K562 (cell line): ENCODE measurements around the gene LSR. TPM values are rescaled to one million over a fixed set of nuclear protein-coding genes. Genes with fewer than 3 reads are reported as not detected.

Experiments
- ATAC-seq: fragments of 200-7000 bp; cut with Tn5 transposase; 3 replicates; pipeline ENCODE4 v1.9.1; 2020; ENCODE audit warnings: moderate library complexity
- BruUV-seq: library from RNA; stranded (reverse); fragments of 400-500 nt; replicated peaks from 2 replicates; lab custom pipeline; 2021; lab: Mats Ljungman, UMichigan
- CTCF ChIA-PET: fragments of 300-600 bp; formaldehyde crosslinking; extraction: SDS; loops from one replicate; lab custom pipeline; 2021; ENCODE audit warnings: low intra/inter-chr PET ratio; lab: Yijun Ruan, JAX
- POLR2A ChIA-PET: fragments of 300-600, 350-650 bp; sonication (Branson Sonifier 250); formaldehyde crosslinking; extraction: SDS; loops from one replicate; lab custom pipeline; 2021; ENCODE audit warnings: antibody characterized with exemption, inconsistent platforms; lab: Yijun Ruan, JAX
- DNase-seq, 4 experiments: peaks; one replicate each; pipeline versions ENCODE4 v3.0.0 to v3.0.0-alpha.2; 2011 to 2018; ENCODE audit warnings: low spot score in 3 of 4, mixed read lengths in 3 of 4; ENCODE audit errors: extremely low read depth in 1 of 4
- FAIRE-seq: peaks from 2 replicates; lab custom pipeline; 2011; peaks lifted over from hg19 to GRCh38; lab: Jason Lieb, UNC
- H2AFZ ChIP-seq: 2 replicates; pipeline ENCODE4 v1.6.0; 2011; ENCODE audit warnings: low read depth, low read length, control low read depth, inconsistent platforms
- H3K27ac ChIP-seq: fragments of 200-600 bp; 3 replicates; pipeline ENCODE4 v1.8.0; 2011; ENCODE audit warnings: low read depth, mild to moderate bottlenecking, control low read depth, inconsistent platforms, low read length, moderate library complexity, mixed read lengths; ENCODE audit errors: extremely low read depth
- H3K27me3 ChIP-seq, 2 experiments: fragments of 300-600 bp in 1 of 2; 2 replicates in 1 of 2; 3 replicates in 1 of 2; pipeline versions ENCODE4 v1.6.0 to v1.8.0; 2011; ENCODE audit warnings: inconsistent platforms in 2 of 2, low read length in 2 of 2, mild to moderate bottlenecking in 1 of 2, mixed read lengths in 1 of 2, moderate library complexity in 1 of 2; ENCODE audit not compliant: control insufficient read depth in 2 of 2, insufficient read depth in 2 of 2
- H3K36me3 ChIP-seq: fragments of 300-600 bp; 3 replicates; pipeline ENCODE4 v1.8.0; 2011; ENCODE audit warnings: mild to moderate bottlenecking, low read length, inconsistent platforms; ENCODE audit not compliant: control insufficient read depth, insufficient read depth
- H3K4me1 ChIP-seq, 2 experiments: fragments of 200-600 bp in 1 of 2; replicated peaks in 1 of 2; 2 replicates in 1 of 2; 3 replicates in 1 of 2; pipeline versions ENCODE4 v1.5.1 to v1.8.0; 2011; ENCODE audit warnings: inconsistent platforms in 2 of 2, low read length in 2 of 2, mild to moderate bottlenecking in 1 of 2, mixed read lengths in 1 of 2, moderate library complexity in 1 of 2; ENCODE audit not compliant: control insufficient read depth in 2 of 2, insufficient read depth in 2 of 2
- H3K4me2 ChIP-seq: 2 replicates; pipeline ENCODE4 v1.6.1; 2011; ENCODE audit warnings: low read length, control low read depth, inconsistent platforms, mixed read lengths; ENCODE audit not compliant: insufficient read depth
- H3K4me3 ChIP-seq: fragments of 200-600 bp; sonication (generic), shearing (Covaris generic); 2 replicates; pipeline ENCODE4 v1.5.1; 2016; ENCODE audit warnings: control low read depth, inconsistent platforms
- H3K79me2 ChIP-seq: fragments of 200-600 bp; 3 replicates; pipeline ENCODE4 v1.8.0; 2011; ENCODE audit warnings: low read length, inconsistent platforms; ENCODE audit not compliant: control insufficient read depth, insufficient read depth
- H3K9ac ChIP-seq, 2 experiments: 2 replicates each; pipeline versions ENCODE4 v1.6.0 to v1.6.1; 2011; ENCODE audit warnings: low read depth in 2 of 2, low read length in 2 of 2, control low read depth in 1 of 2, inconsistent platforms in 1 of 2, mild to moderate bottlenecking in 1 of 2, mixed read lengths in 1 of 2; ENCODE audit not compliant: insufficient read depth in 1 of 2
- H3K9me1 ChIP-seq: one replicate; pipeline ENCODE4 v1.6.0; 2011; ENCODE audit warnings: inconsistent platforms, mild to moderate bottlenecking, low read length, moderate library complexity; ENCODE audit not compliant: control insufficient read depth, insufficient read depth
- H3K9me3 ChIP-seq: replicated peaks from 2 replicates; pipeline ENCODE4 v1.5.1; 2011; ENCODE audit warnings: low read depth, low read length, inconsistent platforms; ENCODE audit not compliant: control insufficient read depth, insufficient read depth
- H4K20me1 ChIP-seq: replicated peaks from 2 replicates; pipeline ENCODE4 v1.6.1; 2011; ENCODE audit warnings: low read length, inconsistent platforms, mixed read lengths; ENCODE audit not compliant: control insufficient read depth, insufficient read depth
- DDX20 ChIP-seq: fragments of 450-650 bp; IDR thresholded peaks from 2 replicates; pipeline ENCODE4 v1.6.1; 2016; ENCODE audit warnings: missing genetic modification characterization, low read depth, mild to moderate bottlenecking, missing compliant biosample characterization, moderate library complexity
- GMEB1 ChIP-seq: fragments of 250-450 bp; sonication (Bioruptor Pico); IDR thresholded peaks from 2 replicates; pipeline ENCODE4 v1.4.0; 2020; ENCODE audit warnings: mild to moderate bottlenecking
- HDAC6 ChIP-seq: IDR thresholded peaks from 2 replicates; pipeline ENCODE4 v1.6.1; 2012; ENCODE audit warnings: low read depth, mild to moderate bottlenecking, control low read depth, inconsistent platforms, low read length, moderate library complexity
- HDGF ChIP-seq: fragments of 450-650 bp; IDR thresholded peaks from 2 replicates; pipeline ENCODE4 v1.6.1; 2016
- KLF10 ChIP-seq: fragments of 250-450 bp; sonication (Bioruptor Pico); IDR thresholded peaks from 2 replicates; pipeline ENCODE4 v1.6.1; 2021; ENCODE audit warnings: matching md5 sums
- MEF2A ChIP-seq: IDR thresholded peaks from 2 replicates; pipeline ENCODE4 v1.6.1; 2011; ENCODE audit warnings: low read depth, mild to moderate bottlenecking, low read length, moderate library complexity; ENCODE audit not compliant: control insufficient read depth
- NR2F6 ChIP-seq: fragments of 450-650 bp; formaldehyde crosslinking; IDR thresholded peaks from 2 replicates; pipeline ENCODE4 v1.4.0; 2020; ENCODE audit warnings: mild to moderate bottlenecking
- PHF20 ChIP-seq: fragments of 450-650 bp; IDR thresholded peaks from 2 replicates; pipeline ENCODE4 v1.6.1; 2018; ENCODE audit not compliant: partially characterized antibody
- PML ChIP-seq: IDR thresholded peaks from 2 replicates; pipeline ENCODE4 v1.6.1; 2012; ENCODE audit warnings: low read length, inconsistent platforms
- POLR2A ChIP-seq: fragments of 450-650 bp; conservative IDR thresholded peaks from 2 replicates; pipeline ENCODE4 v1.6.1; 2016
- PPARD ChIP-seq: fragments of 250-450 bp; sonication (Bioruptor Pico); IDR thresholded peaks from 2 replicates; pipeline ENCODE4 v1.8.0; 2022; ENCODE audit warnings: inconsistent platforms, mild to moderate bottlenecking, moderate library complexity
- SPI1 ChIP-seq: IDR thresholded peaks from 2 replicates; pipeline ENCODE4 v1.6.1; 2011; ENCODE audit warnings: low read depth, low read length, control low read depth, borderline replicate concordance
- SRF ChIP-seq, 2 experiments: fragments of 250-450, 450-650 bp in 1 of 2; sonication (Bioruptor Pico) in 1 of 2; sonication (generic) in 1 of 2; formaldehyde crosslinking; IDR thresholded peaks; 2 replicates each; pipeline versions ENCODE4 v1.5.0 to v1.5.1; 2020 to 2022; ENCODE audit warnings: mild to moderate bottlenecking in 1 of 2, missing genetic modification reagents in 1 of 2
- TCFL5 ChIP-seq: fragments of 250-450 bp; sonication (Bioruptor Pico); conservative IDR thresholded peaks from 2 replicates; pipeline ENCODE4 v1.6.1; 2021; ENCODE audit warnings: mild to moderate bottlenecking, moderate library complexity, matching md5 sums
- ZC3H8 ChIP-seq: fragments of 450-650 bp; IDR thresholded peaks from 2 replicates; pipeline ENCODE4 v1.6.1; 2017
- ZFX ChIP-seq: sonication (generic); formaldehyde crosslinking; IDR thresholded peaks from 2 replicates; pipeline ENCODE4 v1.8.0; 2022; ENCODE audit warnings: mild to moderate bottlenecking, missing genetic modification reagents, moderate library complexity
- ZNF77 ChIP-seq: fragments of 250-450 bp; sonication (Bioruptor Pico); IDR thresholded peaks from 2 replicates; pipeline ENCODE4 v1.5.0; 2020
- WGBS: fragments of 100-300 bp; shearing (Covaris generic); methylation state at CpG from one replicate; pipeline ENCODE4 v1.1.6; 2016; ENCODE audit warnings: low coverage, mixed read lengths; ENCODE audit not compliant: insufficient coverage; ENCODE audit errors: missing lambda C conversion rate; 5-methylcytosine and 5-hydroxymethylcytosine counted together
- in situ Hi-C: fragments of 300-500 bp; cut with MboI; formaldehyde crosslinking; loops from 4 replicates; pipeline ENCODE4 v1.15.0; 2018; ENCODE audit warnings: inconsistent platforms, mixed read lengths
- intact Hi-C: fragments of 100-400 bp; cut with micrococcal nuclease; formaldehyde crosslinking; loops from 2 replicates; pipeline ENCODE4 v1.14.2; 2022
- polyA plus RNA-seq, 8 experiments: library from polyadenylated mRNA; depleted of rRNA in 4 of 8; stranded (reverse) in 5 of 8; unstranded in 3 of 8; fragments of >200 nt; fragmentation: Nextera tagmentation in 2 of 8; fragmentation: Illumina TruSeq in 1 of 8; extraction: Ambion mirVana in 2 of 8; extraction: Trizol in 1 of 8; gene quantifications; 2 replicates each; pipeline versions ENCODE4 v1.2.1 to v1.2.3, GENCODE V29; 2011 to 2014; ENCODE audit warnings: inconsistent platforms in 1 of 8, missing spikeins in 1 of 8
- total RNA-seq, 7 experiments: library from RNA; depleted of rRNA in 6 of 7; stranded (reverse); fragments of >200 nt in 6 of 7; fragmentation: Illumina TruSeq in 2 of 7; extraction: Trizol in 2 of 7; gene quantifications; 2 replicates each; pipeline versions ENCODE4 v1.2.1 to v1.2.3, GENCODE V29; 2011 to 2021; ENCODE audit warnings: low replicate concordance in 1 of 7
- TF ChIP-seq, protein P1 (sequence below), 3 experiments: IDR thresholded peaks in 2 of 3; conservative IDR thresholded peaks in 1 of 3; 2 replicates each; pipeline ENCODE4 v1.5.1; 2011 to 2012; ENCODE audit warnings: low read length in 3 of 3, mild to moderate bottlenecking in 3 of 3, control low read depth in 2 of 3, improper control_type of control experiment in 1 of 3, inconsistent platforms in 1 of 3, low read depth in 1 of 3, mixed read lengths in 1 of 3, moderate library complexity in 1 of 3; ENCODE audit not compliant: insufficient read depth in 2 of 3
- TF ChIP-seq, protein P2 (sequence below): sonication (generic); formaldehyde crosslinking; IDR thresholded peaks from 2 replicates; pipeline ENCODE4 v1.8.0; 2022; ENCODE audit warnings: missing genetic modification reagents, mild to moderate bottlenecking, borderline replicate concordance
- TF ChIP-seq, protein P3 (sequence below): sonication (generic); formaldehyde crosslinking; IDR thresholded peaks from 2 replicates; pipeline ENCODE4 v1.8.1; 2022; ENCODE audit warnings: missing genetic modification reagents

Gene LSR
- total and polyA plus RNA-seq, 9 of the 15 experiments (the other 6 are each of a cell fraction or from before 2014, with no cell fraction given), result 0.44 to 87.9 (median 28.0) TPM

DNA sequence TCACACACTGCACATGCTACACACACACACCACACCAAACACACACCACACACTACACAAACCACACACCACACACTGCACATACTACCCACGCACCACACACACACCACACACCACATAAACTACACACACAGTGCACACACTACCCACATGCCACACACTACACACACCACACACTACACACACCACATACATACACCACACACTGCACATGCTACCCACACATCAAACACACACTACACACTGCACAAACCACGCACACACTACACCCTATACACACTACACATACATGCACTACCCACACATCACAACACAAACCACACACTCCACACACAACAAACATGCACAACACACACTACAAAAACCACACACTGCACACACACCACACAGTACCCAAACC, 49.1 kb downstream of the LSR start (continued):
- 0 out of 2 replicates have a peak, but pooled peaks have one; percentile 15 for TF ChIP-seq HDAC6
- no peak for TF ChIP-seq TCFL5 (CRISPR knock-in tag)
- TF ChIP-seq PHF20, result peak; percentile 37
- TF ChIP-seq, protein P1, sequence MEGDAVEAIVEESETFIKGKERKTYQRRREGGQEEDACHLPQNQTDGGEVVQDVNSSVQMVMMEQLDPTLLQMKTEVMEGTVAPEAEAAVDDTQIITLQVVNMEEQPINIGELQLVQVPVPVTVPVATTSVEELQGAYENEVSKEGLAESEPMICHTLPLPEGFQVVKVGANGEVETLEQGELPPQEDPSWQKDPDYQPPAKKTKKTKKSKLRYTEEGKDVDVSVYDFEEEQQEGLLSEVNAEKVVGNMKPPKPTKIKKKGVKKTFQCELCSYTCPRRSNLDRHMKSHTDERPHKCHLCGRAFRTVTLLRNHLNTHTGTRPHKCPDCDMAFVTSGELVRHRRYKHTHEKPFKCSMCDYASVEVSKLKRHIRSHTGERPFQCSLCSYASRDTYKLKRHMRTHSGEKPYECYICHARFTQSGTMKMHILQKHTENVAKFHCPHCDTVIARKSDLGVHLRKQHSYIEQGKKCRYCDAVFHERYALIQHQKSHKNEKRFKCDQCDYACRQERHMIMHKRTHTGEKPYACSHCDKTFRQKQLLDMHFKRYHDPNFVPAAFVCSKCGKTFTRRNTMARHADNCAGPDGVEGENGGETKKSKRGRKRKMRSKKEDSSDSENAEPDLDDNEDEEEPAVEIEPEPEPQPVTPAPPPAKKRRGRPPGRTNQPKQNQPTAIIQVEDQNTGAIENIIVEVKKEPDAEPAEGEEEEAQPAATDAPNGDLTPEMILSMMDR (IDR thresholded peaks at IDR 0.05 in 2 of 3, conservative IDR thresholded peaks at IDR 0.05 in 1 of 3; ENCODE audit: insufficient read depth in 2 of 3, low read depth in 1 of 3, low read length in 3 of 3), result no peak
- TF ChIP-seq DDX20 (tag), result no peak
- TF ChIP-seq, protein P2, sequence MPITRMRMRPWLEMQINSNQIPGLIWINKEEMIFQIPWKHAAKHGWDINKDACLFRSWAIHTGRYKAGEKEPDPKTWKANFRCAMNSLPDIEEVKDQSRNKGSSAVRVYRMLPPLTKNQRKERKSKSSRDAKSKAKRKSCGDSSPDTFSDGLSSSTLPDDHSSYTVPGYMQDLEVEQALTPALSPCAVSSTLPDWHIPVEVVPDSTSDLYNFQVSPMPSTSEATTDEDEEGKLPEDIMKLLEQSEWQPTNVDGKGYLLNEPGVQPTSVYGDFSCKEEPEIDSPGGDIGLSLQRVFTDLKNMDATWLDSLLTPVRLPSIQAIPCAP, result no peak
- TF ChIP-seq ZC3H8, result 0 out of 2 replicates have a peak, but pooled peaks have one; percentile 69
- TF ChIP-seq ZFX, result no peak
- no peak for TF ChIP-seq PPARD (CRISPR knock-in tag)

DNA sequence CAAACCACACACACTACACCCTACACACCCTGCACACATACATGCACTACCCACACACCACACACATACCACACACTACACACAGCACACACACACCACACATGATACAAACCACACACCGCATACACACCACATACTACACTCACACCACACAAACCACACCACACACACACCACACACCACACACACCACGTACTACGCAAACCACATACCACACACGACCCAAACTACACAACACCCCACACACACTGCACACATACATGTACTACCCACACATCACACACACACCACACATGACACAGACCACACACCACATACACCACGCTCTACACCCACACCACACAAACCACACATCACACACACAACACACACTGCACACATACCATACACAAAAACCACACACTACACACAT, 49.8 kb downstream of the LSR start:
- Histone ChIP-seq H3K9ac (no peak overlapping the region), H4K20me1 (no peaks in the 10 kb centered on the region), H2AFZ (no peak overlapping the region), H3K36me3 (no peaks in the 10 kb centered on the region), H3K27me3 (no peaks in the 10 kb centered on the region; a peak in 1 of 5 replicates), H3K27ac (peak overlapping the region; percentile 15; the same call in 1 of the 3 replicates), H3K4me1 (peaks cover 50 to 63% of the 10 kb centered on the region in 2 experiments), H3K79me2 (no peaks in the 10 kb centered on the region), H3K9me1 (peaks cover 6% of the 10 kb centered on the region), H3K4me3 (no peak overlapping the region), H3K4me2 (peak overlapping the region; percentile 8; the same call in 1 of the 2 replicates), H3K9me3 (no peaks in the 10 kb centered on the region)
- in situ Hi-C loops, result no loop called here
- ChIA-PET POLR2A (no interaction called here), CTCF (no interaction called here)
- no peak for ATAC-seq
- no TSS peak for BruUV-seq
- intact Hi-C loops, result no loop called here
- no peak for FAIRE-seq
- WGBS, result 83% methylated on average over 3 of the region's 5 CpGs
- DNase-seq, result no peak
- TF ChIP-seq HDGF, result 0 out of 2 replicates have a peak, but pooled peaks have one; percentile 18
- TF ChIP-seq ZNF77 (CRISPR knock-in tag), result no peak
- no peak for TF ChIP-seq POLR2A
- no peak for TF ChIP-seq PML
- no peak for TF ChIP-seq SRF (CRISPR knock-in tag; IDR thresholded peaks at IDR 0.05)
- no peak for TF ChIP-seq SPI1
- no peak for TF ChIP-seq NR2F6 (CRISPR knock-in tag)
- no peak for TF ChIP-seq MEF2A
- TF ChIP-seq KLF10 (CRISPR knock-in tag), result no peak
- TF ChIP-seq GMEB1, result no peak
- TF ChIP-seq, protein P3, sequence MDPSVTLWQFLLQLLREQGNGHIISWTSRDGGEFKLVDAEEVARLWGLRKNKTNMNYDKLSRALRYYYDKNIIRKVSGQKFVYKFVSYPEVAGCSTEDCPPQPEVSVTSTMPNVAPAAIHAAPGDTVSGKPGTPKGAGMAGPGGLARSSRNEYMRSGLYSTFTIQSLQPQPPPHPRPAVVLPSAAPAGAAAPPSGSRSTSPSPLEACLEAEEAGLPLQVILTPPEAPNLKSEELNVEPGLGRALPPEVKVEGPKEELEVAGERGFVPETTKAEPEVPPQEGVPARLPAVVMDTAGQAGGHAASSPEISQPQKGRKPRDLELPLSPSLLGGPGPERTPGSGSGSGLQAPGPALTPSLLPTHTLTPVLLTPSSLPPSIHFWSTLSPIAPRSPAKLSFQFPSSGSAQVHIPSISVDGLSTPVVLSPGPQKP, result no peak
